ENCODE measurements around the gene RTP5.

The RTP5 gene

GRCh38 chr2:241880311-241881073 is 11.0 kb downstream of the RTP5 start:
- Histone ChIP-seq H3K27ac (ENCODE audit: low read depth, low read length) (no peak overlapping the region), H3K4ac (ENCODE audit: low read depth, low read length) (no peak overlapping the region), H4K5ac (ENCODE audit: low read length) (no peak overlapping the region), H3K27me3 (ENCODE audit: insufficient read depth, low read length, poor library complexity) (no peaks in the 10 kb centered on the region), H3K4me2 (ENCODE audit: low read length) (peak overlapping the region; percentile 67), H3K36me3 (ENCODE audit: control insufficient read depth, insufficient read depth, low read length) (no peaks in the 10 kb centered on the region), H3K23ac (ENCODE audit: low read length) (no peak overlapping the region), H3K79me1 (ENCODE audit: low read length) (no peaks in the 10 kb centered on the region), H3K18ac (ENCODE audit: low read length) (no peak overlapping the region), H4K8ac (ENCODE audit: low read depth, low read length) (no peak overlapping the region), H3K9ac (ENCODE audit: low read length) (peak overlapping the region; percentile 82), H3K56ac (ENCODE audit: low read length) (peak overlapping the region; percentile 90), H2BK120ac (ENCODE audit: low read depth, low read length) (no peak overlapping the region), H2BK15ac (replicated peaks; ENCODE audit: low read depth) (no peak overlapping the region), H2BK5ac (ENCODE audit: low read length) (no peak overlapping the region), H2AK5ac (ENCODE audit: low read length) (no peak overlapping the region), H3K4me1 (ENCODE audit: control insufficient read depth, low read depth, low read length) (peaks cover 2% of the 10 kb centered on the region), H3K79me2 (ENCODE audit: control insufficient read depth, insufficient read depth, low read length) (no peaks in the 10 kb centered on the region), H3K4me3 (ENCODE audit: low read length) (no peak overlapping the region)
- DNase-seq = no peak
- no CpG with 5 or more reads among the region's 16 CpGs for WGBS (ENCODE audit: extremely low coverage, insufficient coverage, low lambda C conversion rate)

GRCh38 chr2:241882091-241882625 is 12.6 kb downstream of the RTP5 start:
- peak overlapping the region; percentile 69 for H3K56ac ChIP-seq (ENCODE audit: low read length)
- H2BK120ac ChIP-seq (ENCODE audit: low read depth, low read length) = no peak overlapping the region
- H3K79me2 ChIP-seq (ENCODE audit: control insufficient read depth, insufficient read depth, low read length) = no peaks in the 10 kb centered on the region
- no peak overlapping the region for H4K5ac ChIP-seq (ENCODE audit: low read length)
- no peak overlapping the region for H3K18ac ChIP-seq (ENCODE audit: low read length)
- no CpG with 5 or more reads among the region's 23 CpGs for WGBS (ENCODE audit: extremely low coverage, insufficient coverage, low lambda C conversion rate)
- H3K9ac ChIP-seq (ENCODE audit: low read length) = peak overlapping the region; percentile 19
- no peak overlapping the region for H4K8ac ChIP-seq (ENCODE audit: low read depth, low read length)
- H3K27me3 ChIP-seq (ENCODE audit: insufficient read depth, low read length, poor library complexity) = no peaks in the 10 kb centered on the region
- H3K23ac ChIP-seq (ENCODE audit: low read length) = peak overlapping the region; percentile 35
- H2BK5ac ChIP-seq (ENCODE audit: low read length) = no peak overlapping the region
- peaks cover 2% of the 10 kb centered on the region for H3K4me1 ChIP-seq (ENCODE audit: control insufficient read depth, low read depth, low read length)
- H3K36me3 ChIP-seq (ENCODE audit: control insufficient read depth, insufficient read depth, low read length) = no peaks in the 10 kb centered on the region
- H3K27ac ChIP-seq (ENCODE audit: low read depth, low read length) = no peak overlapping the region
- DNase-seq = no peak
- no peaks in the 10 kb centered on the region for H3K79me1 ChIP-seq (ENCODE audit: low read length)
- H3K4me3 ChIP-seq (ENCODE audit: low read length) = no peak overlapping the region
- H2AK5ac ChIP-seq (ENCODE audit: low read length) = no peak overlapping the region
- H3K4me2 ChIP-seq (ENCODE audit: low read length) = no peak overlapping the region
- no peak overlapping the region for H2BK15ac ChIP-seq (replicated peaks; ENCODE audit: low read depth)
- H3K4ac ChIP-seq (ENCODE audit: low read depth, low read length) = no peak overlapping the region

DNA sequence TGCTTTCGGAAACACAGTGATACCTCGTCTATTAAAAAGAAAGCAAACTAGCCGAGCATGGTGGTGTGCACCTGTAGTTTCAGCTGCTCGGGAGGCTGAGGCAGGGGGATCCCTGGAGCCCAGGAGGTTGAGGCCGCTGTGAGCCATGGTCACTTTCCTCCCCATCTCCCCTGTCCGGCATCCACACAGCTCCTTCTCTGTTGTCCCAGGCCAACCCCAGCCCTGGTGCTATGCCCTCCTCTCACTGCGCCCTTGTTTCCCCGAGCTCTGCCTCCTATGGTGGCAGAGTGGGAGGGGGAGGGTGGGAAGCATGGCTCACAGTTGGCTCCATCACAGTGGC is 15.4 kb downstream of the RTP5 start:
- no CpG with 5 or more reads among the region's 8 CpGs for WGBS (ENCODE audit: extremely low coverage, insufficient coverage, low lambda C conversion rate)
- no peak overlapping the region for H2BK15ac ChIP-seq (replicated peaks; ENCODE audit: low read depth)
- H4K8ac ChIP-seq (ENCODE audit: low read depth, low read length) = no peak overlapping the region
- no peak overlapping the region for H3K4me2 ChIP-seq (ENCODE audit: low read length)
- H3K36me3 ChIP-seq (ENCODE audit: control insufficient read depth, insufficient read depth, low read length) = no peaks in the 10 kb centered on the region
- no peaks in the 10 kb centered on the region for H3K27me3 ChIP-seq (ENCODE audit: insufficient read depth, low read length, poor library complexity)
- peaks cover 2% of the 10 kb centered on the region for H3K4me1 ChIP-seq (ENCODE audit: control insufficient read depth, low read depth, low read length)
- no peak overlapping the region for H2AK5ac ChIP-seq (ENCODE audit: low read length)
- no peaks in the 10 kb centered on the region for H3K79me1 ChIP-seq (ENCODE audit: low read length)
- no peak overlapping the region for H2BK5ac ChIP-seq (ENCODE audit: low read length)
- H3K9ac ChIP-seq (ENCODE audit: low read length) = no peak overlapping the region
- no peak overlapping the region for H3K4ac ChIP-seq (ENCODE audit: low read depth, low read length)
- no peak overlapping the region for H3K18ac ChIP-seq (ENCODE audit: low read length)
- H3K27ac ChIP-seq (ENCODE audit: low read depth, low read length) = no peak overlapping the region
- H2BK120ac ChIP-seq (ENCODE audit: low read depth, low read length) = no peak overlapping the region
- H4K5ac ChIP-seq (ENCODE audit: low read length) = no peak overlapping the region
- no peak for DNase-seq
- H3K79me2 ChIP-seq (ENCODE audit: control insufficient read depth, insufficient read depth, low read length) = no peaks in the 10 kb centered on the region
- H3K4me3 ChIP-seq (ENCODE audit: low read length) = no peak overlapping the region
- H3K23ac ChIP-seq (ENCODE audit: low read length) = no peak overlapping the region
- H3K56ac ChIP-seq (ENCODE audit: low read length) = no peak overlapping the region

DNA sequence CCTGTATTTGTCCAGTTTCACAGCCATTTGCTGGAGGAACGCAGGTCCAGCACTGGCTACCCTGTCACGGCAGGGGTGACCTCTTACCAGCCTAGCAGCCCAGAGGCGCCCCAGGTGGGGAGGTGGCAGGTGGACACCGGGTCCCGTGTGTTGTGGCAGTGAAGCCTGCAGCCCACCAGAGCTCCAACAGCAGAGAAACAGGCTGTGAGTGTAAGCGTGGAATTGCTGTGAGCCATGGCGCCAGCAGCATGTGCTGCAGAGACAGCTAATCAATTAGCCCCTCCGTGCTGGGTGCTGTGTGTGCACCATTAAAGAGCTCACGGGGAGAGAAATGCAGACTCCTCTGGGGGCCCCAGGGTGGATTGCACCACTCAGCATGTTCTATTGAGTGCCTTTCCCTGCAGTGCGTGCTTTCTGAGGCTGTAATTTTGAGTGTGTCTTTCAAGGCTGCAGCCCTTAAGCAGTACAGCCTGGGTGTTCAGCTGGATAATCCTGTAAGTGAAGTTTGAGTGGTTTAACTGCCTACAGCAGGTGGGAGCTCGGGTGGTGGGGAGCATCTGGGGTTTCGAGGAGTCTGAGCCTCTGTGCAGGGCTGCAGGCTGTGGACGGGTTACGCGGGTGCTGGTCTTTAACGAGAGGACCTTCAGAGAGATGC is 15.9 kb downstream of the RTP5 start:
- Histone ChIP-seq H3K4me2 (ENCODE audit: low read length) (no peak overlapping the region), H3K18ac (ENCODE audit: low read length) (no peak overlapping the region), H2AK5ac (ENCODE audit: low read length) (no peak overlapping the region), H3K4me1 (ENCODE audit: control insufficient read depth, low read depth, low read length) (peaks cover 2% of the 10 kb centered on the region), H4K5ac (ENCODE audit: low read length) (no peak overlapping the region), H3K36me3 (ENCODE audit: control insufficient read depth, insufficient read depth, low read length) (no peaks in the 10 kb centered on the region), H2BK120ac (ENCODE audit: low read depth, low read length) (no peak overlapping the region), H3K79me1 (ENCODE audit: low read length) (no peaks in the 10 kb centered on the region), H4K8ac (ENCODE audit: low read depth, low read length) (no peak overlapping the region), H3K23ac (ENCODE audit: low read length) (no peak overlapping the region), H3K4ac (ENCODE audit: low read depth, low read length) (no peak overlapping the region), H3K27ac (ENCODE audit: low read depth, low read length) (no peak overlapping the region), H3K27me3 (ENCODE audit: insufficient read depth, low read length, poor library complexity) (no peaks in the 10 kb centered on the region), H3K9ac (ENCODE audit: low read length) (no peak overlapping the region), H3K79me2 (ENCODE audit: control insufficient read depth, insufficient read depth, low read length) (no peaks in the 10 kb centered on the region), H2BK15ac (replicated peaks; ENCODE audit: low read depth) (no peak overlapping the region), H3K56ac (ENCODE audit: low read length) (no peak overlapping the region), H2BK5ac (ENCODE audit: low read length) (no peak overlapping the region), H3K4me3 (ENCODE audit: low read length) (no peak overlapping the region)
- no CpG with 5 or more reads among the region's 16 CpGs for WGBS (ENCODE audit: extremely low coverage, insufficient coverage, low lambda C conversion rate)
- no peak for DNase-seq

GRCh38 chr2:241885946-241886643 is 16.6 kb downstream of the RTP5 start:
- Histone ChIP-seq H3K27ac (ENCODE audit: low read depth, low read length) (no peak overlapping the region), H2BK120ac (ENCODE audit: low read depth, low read length) (no peak overlapping the region), H3K27me3 (ENCODE audit: insufficient read depth, low read length, poor library complexity) (no peaks in the 10 kb centered on the region), H3K4me3 (ENCODE audit: low read length) (no peak overlapping the region), H4K8ac (ENCODE audit: low read depth, low read length) (no peak overlapping the region), H3K4me2 (ENCODE audit: low read length) (no peak overlapping the region), H3K9ac (ENCODE audit: low read length) (no peak overlapping the region), H4K5ac (ENCODE audit: low read length) (no peak overlapping the region), H3K36me3 (ENCODE audit: control insufficient read depth, insufficient read depth, low read length) (no peaks in the 10 kb centered on the region), H3K56ac (ENCODE audit: low read length) (no peak overlapping the region), H2BK15ac (replicated peaks; ENCODE audit: low read depth) (no peak overlapping the region), H3K4ac (ENCODE audit: low read depth, low read length) (no peak overlapping the region), H3K79me2 (ENCODE audit: control insufficient read depth, insufficient read depth, low read length) (no peaks in the 10 kb centered on the region), H3K4me1 (ENCODE audit: control insufficient read depth, low read depth, low read length) (no peaks in the 10 kb centered on the region), H2AK5ac (ENCODE audit: low read length) (no peak overlapping the region), H3K23ac (ENCODE audit: low read length) (no peak overlapping the region), H2BK5ac (ENCODE audit: low read length) (no peak overlapping the region), H3K18ac (ENCODE audit: low read length) (no peak overlapping the region), H3K79me1 (ENCODE audit: low read length) (no peaks in the 10 kb centered on the region)
- no peak for DNase-seq
- no CpG with 5 or more reads among the region's 15 CpGs for WGBS (ENCODE audit: extremely low coverage, insufficient coverage, low lambda C conversion rate)

Measured in mesendoderm (in vitro differentiated cells).